Epithelial cell of esophagus (primary cell): Measurements from ENCODE around the gene MGRN1.
"Not testable (repeated sequence)": the region's sequence is repeated elsewhere in the genome, so short reads cannot be mapped to it uniquely, and the experiment has no call there.

Experiments used
- DNase-seq: peaks from one replicate; pipeline ENCODE4 v3.0.0; 2010; ENCODE audit warnings: low read depth
- H3K4me3 ChIP-seq: 2 replicates; pipeline ENCODE4 v1.5.1; 2011; ENCODE audit warnings: mild to moderate bottlenecking, low read length, control low read depth
- TF ChIP-seq, protein P1 (sequence below): IDR thresholded peaks from 2 replicates; pipeline ENCODE4 v1.5.1; 2011; ENCODE audit warnings: low read depth, mild to moderate bottlenecking, low read length, control low read depth, inconsistent platforms; ENCODE audit not compliant: insufficient read depth; ENCODE audit errors: missing control alignments

The MGRN1 gene

DNA sequence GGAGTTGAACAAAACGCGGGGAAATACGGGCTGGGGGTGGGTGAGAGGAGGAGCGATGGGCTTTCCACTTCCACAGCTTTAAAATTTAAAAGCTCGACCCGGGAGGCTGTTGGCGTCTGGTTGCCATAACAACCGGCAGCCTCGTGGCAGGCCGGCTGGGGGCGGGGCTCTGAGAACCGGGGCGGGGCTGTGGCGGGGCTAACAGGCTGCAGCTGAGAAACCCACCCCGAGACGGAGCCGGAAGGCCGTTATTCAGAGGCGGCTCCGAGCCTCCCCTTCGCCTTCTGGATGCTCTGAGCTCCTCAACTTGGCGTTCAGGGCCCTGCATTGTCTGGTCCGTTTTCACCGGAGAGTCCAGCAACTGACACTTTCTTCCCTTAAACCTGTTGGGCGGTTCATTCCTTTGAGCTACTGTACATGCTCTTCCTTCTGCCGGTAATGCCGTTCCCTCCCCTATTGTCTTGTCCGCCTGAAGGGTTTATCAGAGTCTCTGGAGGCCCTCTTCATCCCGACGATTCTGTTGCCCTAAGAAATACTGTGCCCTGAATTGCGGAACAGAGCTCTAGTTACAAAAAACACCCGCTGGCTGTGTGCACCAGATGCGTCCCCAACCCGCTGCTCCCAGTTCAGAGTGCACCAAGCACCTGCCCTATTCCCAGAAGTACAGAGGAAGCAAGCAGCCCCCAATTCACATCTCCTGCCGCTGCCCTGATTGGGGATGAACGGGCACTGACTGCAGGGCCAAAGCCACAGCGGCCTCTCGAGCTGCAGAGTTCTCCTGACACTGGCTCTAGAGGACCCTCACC, 110.3 kb downstream of the MGRN1 start:
- DNase-seq = peak; percentile 81
- TF ChIP-seq, protein P1, sequence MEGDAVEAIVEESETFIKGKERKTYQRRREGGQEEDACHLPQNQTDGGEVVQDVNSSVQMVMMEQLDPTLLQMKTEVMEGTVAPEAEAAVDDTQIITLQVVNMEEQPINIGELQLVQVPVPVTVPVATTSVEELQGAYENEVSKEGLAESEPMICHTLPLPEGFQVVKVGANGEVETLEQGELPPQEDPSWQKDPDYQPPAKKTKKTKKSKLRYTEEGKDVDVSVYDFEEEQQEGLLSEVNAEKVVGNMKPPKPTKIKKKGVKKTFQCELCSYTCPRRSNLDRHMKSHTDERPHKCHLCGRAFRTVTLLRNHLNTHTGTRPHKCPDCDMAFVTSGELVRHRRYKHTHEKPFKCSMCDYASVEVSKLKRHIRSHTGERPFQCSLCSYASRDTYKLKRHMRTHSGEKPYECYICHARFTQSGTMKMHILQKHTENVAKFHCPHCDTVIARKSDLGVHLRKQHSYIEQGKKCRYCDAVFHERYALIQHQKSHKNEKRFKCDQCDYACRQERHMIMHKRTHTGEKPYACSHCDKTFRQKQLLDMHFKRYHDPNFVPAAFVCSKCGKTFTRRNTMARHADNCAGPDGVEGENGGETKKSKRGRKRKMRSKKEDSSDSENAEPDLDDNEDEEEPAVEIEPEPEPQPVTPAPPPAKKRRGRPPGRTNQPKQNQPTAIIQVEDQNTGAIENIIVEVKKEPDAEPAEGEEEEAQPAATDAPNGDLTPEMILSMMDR = no peak

DNA sequence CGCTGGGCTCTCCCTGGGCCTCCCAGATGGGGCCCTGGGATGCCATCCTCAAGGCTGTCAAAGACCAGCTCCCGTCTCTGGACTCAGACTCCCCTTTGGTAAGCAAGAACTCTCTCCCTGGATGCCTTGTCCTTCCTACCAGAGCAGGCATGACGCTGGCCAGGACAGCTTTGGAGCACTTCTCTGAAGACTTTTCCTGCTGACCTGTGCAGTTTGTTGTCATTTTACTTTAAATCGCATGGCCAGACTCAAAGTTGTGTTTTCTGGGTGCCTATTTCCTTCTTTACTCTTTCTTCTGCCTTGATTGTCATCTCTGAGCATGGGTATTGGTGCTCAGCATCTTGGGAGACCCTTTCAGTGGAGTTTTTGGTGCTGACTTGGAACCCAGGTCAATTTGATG, 111.9 kb downstream of the MGRN1 start:
- DNase-seq = no peak
- TF ChIP-seq, protein P1 = no peak
- H3K4me3 ChIP-seq = no peak overlapping the region

More for the DNA sequence above, 110.3 kb downstream of the MGRN1 start:
- peak overlapping the region; percentile 84 for H3K4me3 ChIP-seq

DNA sequence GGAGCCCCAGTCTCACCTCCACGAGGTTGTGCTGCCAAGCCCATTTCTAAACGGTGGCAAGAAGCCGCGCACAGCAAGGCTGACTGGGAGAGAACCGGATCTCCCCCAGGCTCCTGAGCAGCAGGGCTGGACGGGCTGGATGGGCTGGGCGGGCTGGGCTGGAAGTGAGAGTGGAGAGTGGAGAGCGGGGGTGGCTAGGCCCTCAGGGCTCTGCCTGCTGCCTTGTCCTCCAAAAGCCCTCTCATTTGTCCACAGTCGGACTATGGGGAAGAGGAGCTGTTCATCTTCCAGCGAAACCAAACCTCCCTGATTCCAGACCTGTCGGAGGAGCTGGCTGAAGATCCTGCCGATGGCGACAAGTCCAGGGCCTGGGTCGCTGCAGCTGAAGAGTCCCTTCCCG, 112.9 kb downstream of the MGRN1 start:
- H3K4me3 ChIP-seq = no peak overlapping the region
- TF ChIP-seq, protein P1 = no peak

DNA sequence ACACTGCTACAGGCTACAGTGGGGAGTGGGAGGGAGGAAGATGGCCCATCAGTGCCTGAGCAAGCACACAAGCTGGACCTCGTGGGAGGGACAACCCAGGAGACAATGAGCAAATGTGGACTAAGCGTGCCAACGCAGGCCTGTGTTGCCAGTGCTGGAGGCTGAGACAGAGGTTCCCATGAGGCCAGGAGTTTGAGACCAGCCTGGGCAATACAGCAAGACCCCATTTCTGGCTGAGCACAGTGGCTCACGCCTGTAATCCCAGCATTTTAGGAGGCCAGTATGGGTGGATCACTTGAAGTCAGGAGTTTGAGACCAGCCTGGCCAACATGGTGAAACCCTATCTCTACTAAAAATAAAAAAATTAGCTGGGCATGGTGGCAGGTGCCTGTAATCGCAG, 113.7 kb downstream of the MGRN1 start:
- not testable (repeated sequence) for DNase-seq

More for the DNA sequence above, 112.9 kb downstream of the MGRN1 start:
- peak; percentile 8 for DNase-seq

More for the DNA sequence above, 113.7 kb downstream of the MGRN1 start:
- not testable (repeated sequence) for H3K4me3 ChIP-seq
